Nephron (organoid): ENCODE data around the gene UGT1A9.

Source experiments
- H3K27ac Mint-ChIP-seq, 3 experiments: 2 replicates each; pipeline ENCODE4 v1.8.0; 2020; ENCODE audit warnings: mixed read lengths in 3 of 3, mild to moderate bottlenecking in 2 of 3, moderate library complexity in 1 of 3
- H3K27me3 Mint-ChIP-seq: 2 replicates; pipeline ENCODE4 v1.8.0; 2021; ENCODE audit warnings: low read depth, mild to moderate bottlenecking, moderate library complexity, mixed read lengths
- H3K36me3 Mint-ChIP-seq: 2 replicates; pipeline ENCODE4 v1.8.0; 2020; ENCODE audit warnings: low read depth, mixed read lengths
- H3K4me1 Mint-ChIP-seq: 2 replicates; pipeline ENCODE4 v1.8.0; 2020; ENCODE audit warnings: mixed read lengths
- H3K4me3 Mint-ChIP-seq, 3 experiments: 2 replicates each; pipeline ENCODE4 v1.8.0; 2020; ENCODE audit warnings: mild to moderate bottlenecking in 3 of 3, mixed read lengths in 3 of 3, moderate library complexity in 2 of 3
- H3K9me3 Mint-ChIP-seq: 2 replicates; pipeline ENCODE4 v1.8.0; 2020; ENCODE audit warnings: mixed read lengths
- TF ChIP-seq, protein P1 (sequence below), 3 experiments: fragments of 200-600 bp; sonication (generic); IDR thresholded peaks; one replicate each; pipeline ENCODE4 v1.5.0; 2021; ENCODE audit warnings: antibody characterized with exemption in 3 of 3; ENCODE audit not compliant: unreplicated experiment in 3 of 3

UGT1A9 gene

DNA sequence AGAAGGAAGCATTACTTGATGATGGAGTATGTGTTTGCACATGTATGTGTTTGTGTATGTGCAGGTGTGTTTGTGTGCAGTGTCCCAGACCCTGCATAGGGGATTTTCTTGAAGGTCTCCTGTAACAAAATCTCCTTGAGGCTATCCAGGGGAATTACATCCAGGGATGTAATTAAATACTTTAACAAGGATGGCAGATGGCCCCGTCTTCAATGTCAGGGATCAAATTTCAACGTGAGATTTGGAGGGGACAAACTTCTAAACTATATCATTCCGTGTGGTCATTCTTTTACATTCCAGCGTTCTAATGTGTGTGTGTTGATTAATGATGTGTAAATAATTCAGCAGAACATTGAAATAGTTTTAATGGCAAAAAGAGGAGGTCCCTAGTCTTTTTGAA is 3.3 kb downstream of the UGT1A9 start:
- Mint-ChIP-seq H3K4me3 (no peak overlapping the region), H3K4me1 (peaks cover 6% of the 10 kb centered on the region), H3K27me3 (no peaks in the 10 kb centered on the region), H3K27ac (no peak overlapping the region), H3K36me3 (no peaks in the 10 kb centered on the region), H3K9me3 (peaks cover 3% of the 10 kb centered on the region)
- TF ChIP-seq, protein P1, sequence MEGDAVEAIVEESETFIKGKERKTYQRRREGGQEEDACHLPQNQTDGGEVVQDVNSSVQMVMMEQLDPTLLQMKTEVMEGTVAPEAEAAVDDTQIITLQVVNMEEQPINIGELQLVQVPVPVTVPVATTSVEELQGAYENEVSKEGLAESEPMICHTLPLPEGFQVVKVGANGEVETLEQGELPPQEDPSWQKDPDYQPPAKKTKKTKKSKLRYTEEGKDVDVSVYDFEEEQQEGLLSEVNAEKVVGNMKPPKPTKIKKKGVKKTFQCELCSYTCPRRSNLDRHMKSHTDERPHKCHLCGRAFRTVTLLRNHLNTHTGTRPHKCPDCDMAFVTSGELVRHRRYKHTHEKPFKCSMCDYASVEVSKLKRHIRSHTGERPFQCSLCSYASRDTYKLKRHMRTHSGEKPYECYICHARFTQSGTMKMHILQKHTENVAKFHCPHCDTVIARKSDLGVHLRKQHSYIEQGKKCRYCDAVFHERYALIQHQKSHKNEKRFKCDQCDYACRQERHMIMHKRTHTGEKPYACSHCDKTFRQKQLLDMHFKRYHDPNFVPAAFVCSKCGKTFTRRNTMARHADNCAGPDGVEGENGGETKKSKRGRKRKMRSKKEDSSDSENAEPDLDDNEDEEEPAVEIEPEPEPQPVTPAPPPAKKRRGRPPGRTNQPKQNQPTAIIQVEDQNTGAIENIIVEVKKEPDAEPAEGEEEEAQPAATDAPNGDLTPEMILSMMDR (IDR thresholded peaks at IDR 0.05; ENCODE audit: unreplicated experiment in 3 of 3): no peak

GRCh38 chr2:233676046-233676445 is 4.3 kb downstream of the UGT1A9 start:
- TF ChIP-seq, protein P1 (IDR thresholded peaks at IDR 0.05; ENCODE audit: unreplicated experiment in 3 of 3): no peak
- peaks cover 3% of the 10 kb centered on the region for H3K9me3 Mint-ChIP-seq
- H3K27me3 Mint-ChIP-seq: no peaks in the 10 kb centered on the region
- H3K27ac Mint-ChIP-seq: no peak overlapping the region
- peaks cover 6% of the 10 kb centered on the region for H3K4me1 Mint-ChIP-seq
- no peaks in the 10 kb centered on the region for H3K36me3 Mint-ChIP-seq
- H3K4me3 Mint-ChIP-seq: no peak overlapping the region

GRCh38 chr2:233679196-233679595 is 7.5 kb downstream of the UGT1A9 start:
- Mint-ChIP-seq H3K4me1 (peaks cover 6% of the 10 kb centered on the region), H3K27me3 (no peaks in the 10 kb centered on the region), H3K27ac (no peak overlapping the region), H3K4me3 (no peak overlapping the region), H3K36me3 (no peaks in the 10 kb centered on the region), H3K9me3 (peaks cover 3% of the 10 kb centered on the region)
- TF ChIP-seq, protein P1 (IDR thresholded peaks at IDR 0.05; ENCODE audit: unreplicated experiment in 3 of 3): no peak

DNA sequence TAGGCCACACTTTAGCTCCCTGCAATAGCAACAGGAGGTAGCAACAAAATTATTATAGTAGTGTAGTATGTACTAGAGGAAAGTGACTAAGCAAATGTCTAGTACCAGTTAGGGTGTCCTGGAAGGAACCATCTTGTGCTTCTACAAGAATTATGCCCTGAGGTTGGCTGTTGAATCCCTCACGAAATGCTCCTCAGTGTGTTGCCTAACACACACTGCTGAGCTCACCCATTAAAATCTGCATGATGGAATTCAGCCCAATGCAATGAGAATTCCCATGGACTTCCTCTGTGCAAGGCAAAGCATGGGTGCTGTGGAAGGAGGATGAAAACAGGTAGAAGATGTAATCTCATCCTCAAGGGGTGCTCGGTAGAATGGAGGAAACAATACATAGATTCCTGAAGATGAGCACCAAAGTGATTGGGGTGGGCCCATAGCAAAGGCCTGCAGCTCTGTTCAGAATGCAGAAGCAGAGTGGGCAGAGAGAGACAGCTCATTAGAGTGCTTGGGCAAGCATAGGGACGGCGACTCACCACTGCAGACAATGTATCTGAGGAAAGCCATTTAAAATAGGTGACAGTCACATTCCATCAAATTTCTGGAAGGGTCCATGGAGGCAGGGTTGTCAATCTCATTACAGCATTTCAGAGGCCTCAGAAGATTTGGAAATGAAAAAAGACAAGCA is 8.8 kb downstream of the UGT1A9 start:
- Mint-ChIP-seq H3K4me3 (no peak overlapping the region), H3K36me3 (no peaks in the 10 kb centered on the region), H3K9me3 (peaks cover 3% of the 10 kb centered on the region), H3K27me3 (no peaks in the 10 kb centered on the region), H3K27ac (no peak overlapping the region), H3K4me1 (no peaks in the 10 kb centered on the region)
- TF ChIP-seq, protein P1 (IDR thresholded peaks at IDR 0.05; ENCODE audit: unreplicated experiment in 3 of 3): no peak

- Mint-ChIP-seq H3K36me3 (no peaks in the 10 kb centered on the region), H3K9me3 (no peaks in the 10 kb centered on the region), H3K4me3 (no peak within 1 kb of the TSS), H3K27ac (no peak within 1 kb of the TSS), H3K27me3 (peaks cover 3% of the 10 kb centered on the region), H3K4me1 (no peaks in the 10 kb centered on the region)
- TF ChIP-seq, protein P1 (IDR thresholded peaks at IDR 0.05; ENCODE audit: unreplicated experiment in 3 of 3): no peak
These were observed 9.9 kb downstream of the UGT1A9 start, which contains the start of gene UGT1A7 for GRCh38 chr2:233681521-233682099. Gene UGT1A7 (plus strand): TSS chr2:233681901. CDS start chr2:233681938, 37 bp downstream.

- TF ChIP-seq, protein P1 (IDR thresholded peaks at IDR 0.05; ENCODE audit: unreplicated experiment in 3 of 3): no peak
- Mint-ChIP-seq H3K4me1 (no peaks in the 10 kb centered on the region), H3K4me3 (no peak overlapping the region), H3K27ac (no peak overlapping the region), H3K9me3 (no peaks in the 10 kb centered on the region), H3K27me3 (peaks cover 5% of the 10 kb centered on the region), H3K36me3 (no peaks in the 10 kb centered on the region)
These were observed 12.9 kb downstream of the UGT1A9 start for GRCh38 chr2:233684640-233685039.
